K562 (cell line): ENCODE results near the gene CPZ. TPM values are rescaled to one million over a fixed set of nuclear protein-coding genes. Genes with fewer than 3 reads are reported as not detected.

Experiments
- CXXC5 ChIP-seq: fragments of 250-450 bp; sonication (Bioruptor Pico); IDR thresholded peaks from 2 replicates; pipeline ENCODE4 v1.8.0; 2022; ENCODE audit warnings: inconsistent platforms, mild to moderate bottlenecking, moderate library complexity
- FOXK1 ChIP-seq: sonication (generic); formaldehyde crosslinking; IDR thresholded peaks from 2 replicates; pipeline ENCODE4 v1.8.0; 2022; ENCODE audit warnings: missing genetic modification reagents, mild to moderate bottlenecking, borderline replicate concordance
- HMGN3 ChIP-seq: IDR thresholded peaks from 2 replicates; pipeline ENCODE4 v1.6.1; 2011; ENCODE audit warnings: borderline replicate concordance, low read depth, mild to moderate bottlenecking, mixed read lengths, low read length; ENCODE audit not compliant: insufficient read length; ENCODE audit errors: extremely low read depth
- JUND ChIP-seq, 2 experiments: IDR thresholded peaks; 2 replicates in 1 of 2; 3 replicates in 1 of 2; pipeline ENCODE4 v1.6.1; 2011; ENCODE audit warnings: borderline replicate concordance in 2 of 2, low read depth in 2 of 2, low read length in 2 of 2, improper control_type of control experiment in 1 of 2, missing biosample characterization in 1 of 2, missing genetic modification characterization in 1 of 2, missing genetic modification reagents in 1 of 2
- MYNN ChIP-seq, 2 experiments: sonication (generic); formaldehyde crosslinking in 1 of 2; IDR thresholded peaks; 2 replicates each; pipeline versions ENCODE4 v1.5.0 to v1.6.1; 2016 to 2020; ENCODE audit warnings: antibody characterized with exemption in 1 of 2, missing genetic modification reagents in 1 of 2
- SREBF1 ChIP-seq: fragments of 150-350 bp; IDR thresholded peaks from 2 replicates; pipeline ENCODE4 v1.6.1; 2014; ENCODE audit warnings: antibody characterized with exemption, low read depth, low read length, borderline replicate concordance
- ZNF263 ChIP-seq: sonication (generic); formaldehyde crosslinking; IDR thresholded peaks from 2 replicates; pipeline ENCODE4 v1.8.0; 2022; ENCODE audit warnings: mild to moderate bottlenecking, missing genetic modification reagents, borderline replicate concordance
- polyA plus RNA-seq, 8 experiments: library from polyadenylated mRNA; depleted of rRNA in 4 of 8; stranded (reverse) in 5 of 8; unstranded in 3 of 8; fragments of >200 nt; fragmentation: Nextera tagmentation in 2 of 8; fragmentation: Illumina TruSeq in 1 of 8; extraction: Ambion mirVana in 2 of 8; extraction: Trizol in 1 of 8; gene quantifications; 2 replicates each; pipeline versions ENCODE4 v1.2.1 to v1.2.3, GENCODE V29; 2011 to 2014; ENCODE audit warnings: inconsistent platforms in 1 of 8, missing spikeins in 1 of 8
- total RNA-seq, 7 experiments: library from RNA; depleted of rRNA in 6 of 7; stranded (reverse); fragments of >200 nt in 6 of 7; fragmentation: Illumina TruSeq in 2 of 7; extraction: Trizol in 2 of 7; gene quantifications; 2 replicates each; pipeline versions ENCODE4 v1.2.1 to v1.2.3, GENCODE V29; 2011 to 2021; ENCODE audit warnings: low replicate concordance in 1 of 7
- TF ChIP-seq, protein P1 (sequence below), 2 experiments: fragments of 450-650 bp; IDR thresholded peaks; 2 replicates each; pipeline ENCODE4 v1.6.1; 2018; ENCODE audit warnings: mild to moderate bottlenecking in 2 of 2, low read depth in 1 of 2; ENCODE audit not compliant: partially characterized antibody in 2 of 2
- TF ChIP-seq, protein P2 (sequence below): sonication (generic); formaldehyde crosslinking; IDR thresholded peaks from 2 replicates; pipeline ENCODE4 v1.8.0; 2022; ENCODE audit warnings: mild to moderate bottlenecking, missing genetic modification reagents, borderline replicate concordance
- TF ChIP-seq, protein P3 (sequence below), 2 experiments: fragments of 200-800 bp in 1 of 2; sonication (Bioruptor generic) in 1 of 2; sonication (generic) in 1 of 2; formaldehyde crosslinking in 1 of 2; IDR thresholded peaks in 1 of 2; conservative IDR thresholded peaks in 1 of 2; 2 replicates each; pipeline versions ENCODE4 v1.5.0 to v1.6.1; 2016 to 2020; ENCODE audit warnings: missing compliant biosample characterization in 1 of 2, missing genetic modification characterization in 1 of 2, missing genetic modification reagents in 1 of 2
- TF ChIP-seq, protein P4 (sequence below): sonication (generic); formaldehyde crosslinking; IDR thresholded peaks from 2 replicates; pipeline ENCODE4 v1.9.0; 2022; ENCODE audit warnings: mild to moderate bottlenecking, missing genetic modification reagents
- TF ChIP-seq, protein P5 (sequence below): sonication (generic); formaldehyde crosslinking; IDR thresholded peaks from 2 replicates; pipeline ENCODE4 v1.8.0; 2022; ENCODE audit warnings: missing genetic modification reagents, mild to moderate bottlenecking, moderate library complexity, borderline replicate concordance

The CPZ gene
- total and polyA plus RNA-seq, 9 of the 15 experiments (the other 6 are each of a cell fraction or from before 2014, with no cell fraction given) = 0.06 to 2.2 (median 1.2) TPM; not detected in 1

DNA sequence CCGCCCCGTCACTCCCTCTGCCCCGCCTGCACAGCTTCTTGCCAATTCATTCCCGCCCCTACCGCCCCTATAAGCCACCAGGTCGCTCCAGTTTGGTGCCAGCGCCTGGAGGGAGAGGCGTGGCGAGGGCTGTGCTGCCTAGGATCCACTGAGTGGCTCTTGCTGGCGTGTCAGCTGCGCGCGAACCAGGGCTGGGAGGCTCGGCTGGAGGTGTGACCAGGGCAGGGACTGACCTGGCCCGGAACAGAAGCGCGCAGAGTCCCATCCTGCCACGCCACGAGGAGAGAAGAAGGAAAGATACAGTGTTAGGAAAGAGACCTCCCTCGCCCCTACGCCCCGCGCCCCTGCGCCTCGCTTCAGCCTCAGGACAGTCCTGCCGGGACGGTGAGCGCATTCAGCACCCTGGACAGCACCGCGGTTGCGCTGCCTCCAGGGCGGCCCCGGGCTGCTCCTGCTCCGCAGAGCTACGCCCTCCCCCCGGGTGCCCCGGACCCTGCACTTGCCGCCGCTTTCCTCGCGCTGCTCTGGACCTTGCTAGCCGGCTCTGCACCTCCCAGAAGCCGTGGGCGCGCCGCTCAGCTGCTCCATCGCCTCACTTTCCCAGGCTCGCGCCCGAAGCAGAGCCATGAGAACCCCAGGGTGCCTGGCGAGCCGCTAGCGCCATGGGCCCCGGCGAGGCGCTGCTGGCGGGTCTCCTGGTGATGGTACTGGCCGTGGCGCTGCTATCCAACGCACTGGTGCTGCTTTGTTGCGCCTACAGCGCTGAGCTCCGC, 12.1 kb upstream of the CPZ start, which contains the start of gene GPR78 (continued):
- TF ChIP-seq, protein P1, sequence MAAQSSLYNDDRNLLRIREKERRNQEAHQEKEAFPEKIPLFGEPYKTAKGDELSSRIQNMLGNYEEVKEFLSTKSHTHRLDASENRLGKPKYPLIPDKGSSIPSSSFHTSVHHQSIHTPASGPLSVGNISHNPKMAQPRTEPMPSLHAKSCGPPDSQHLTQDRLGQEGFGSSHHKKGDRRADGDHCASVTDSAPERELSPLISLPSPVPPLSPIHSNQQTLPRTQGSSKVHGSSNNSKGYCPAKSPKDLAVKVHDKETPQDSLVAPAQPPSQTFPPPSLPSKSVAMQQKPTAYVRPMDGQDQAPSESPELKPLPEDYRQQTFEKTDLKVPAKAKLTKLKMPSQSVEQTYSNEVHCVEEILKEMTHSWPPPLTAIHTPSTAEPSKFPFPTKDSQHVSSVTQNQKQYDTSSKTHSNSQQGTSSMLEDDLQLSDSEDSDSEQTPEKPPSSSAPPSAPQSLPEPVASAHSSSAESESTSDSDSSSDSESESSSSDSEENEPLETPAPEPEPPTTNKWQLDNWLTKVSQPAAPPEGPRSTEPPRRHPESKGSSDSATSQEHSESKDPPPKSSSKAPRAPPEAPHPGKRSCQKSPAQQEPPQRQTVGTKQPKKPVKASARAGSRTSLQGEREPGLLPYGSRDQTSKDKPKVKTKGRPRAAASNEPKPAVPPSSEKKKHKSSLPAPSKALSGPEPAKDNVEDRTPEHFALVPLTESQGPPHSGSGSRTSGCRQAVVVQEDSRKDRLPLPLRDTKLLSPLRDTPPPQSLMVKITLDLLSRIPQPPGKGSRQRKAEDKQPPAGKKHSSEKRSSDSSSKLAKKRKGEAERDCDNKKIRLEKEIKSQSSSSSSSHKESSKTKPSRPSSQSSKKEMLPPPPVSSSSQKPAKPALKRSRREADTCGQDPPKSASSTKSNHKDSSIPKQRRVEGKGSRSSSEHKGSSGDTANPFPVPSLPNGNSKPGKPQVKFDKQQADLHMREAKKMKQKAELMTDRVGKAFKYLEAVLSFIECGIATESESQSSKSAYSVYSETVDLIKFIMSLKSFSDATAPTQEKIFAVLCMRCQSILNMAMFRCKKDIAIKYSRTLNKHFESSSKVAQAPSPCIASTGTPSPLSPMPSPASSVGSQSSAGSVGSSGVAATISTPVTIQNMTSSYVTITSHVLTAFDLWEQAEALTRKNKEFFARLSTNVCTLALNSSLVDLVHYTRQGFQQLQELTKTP (IDR thresholded peaks at IDR 0.05; ENCODE audit: low read depth in 1 of 2, partially characterized antibody in 2 of 2) = peak in 1 of 2 experiments; percentile 72
- TF ChIP-seq CXXC5 (CRISPR knock-in tag) (peak; percentile 61; the same call in 1 of the 2 replicates), HMGN3 (peak; percentile 22), SREBF1 (no peak), JUND (IDR thresholded peaks at IDR 0.05; ENCODE audit: borderline replicate concordance, low read depth, low read length) (peak; percentile 5; the same call in 1 of the 2 replicates), JUND (tag; IDR thresholded peaks at IDR 0.05; ENCODE audit: borderline replicate concordance, low read depth, low read length) (no peak), ZNF263 (CRISPR knock-in tag) (peak; percentile 48; the same call in 1 of the 2 replicates), MYNN (IDR thresholded peaks at IDR 0.05) (no peak), MYNN (CRISPR knock-in tag; IDR thresholded peaks at IDR 0.05) (peak; percentile 75), FOXK1 (CRISPR knock-in tag) (0 out of 2 replicates have a peak, but pooled peaks have one; percentile 25)
- TF ChIP-seq, protein P2, sequence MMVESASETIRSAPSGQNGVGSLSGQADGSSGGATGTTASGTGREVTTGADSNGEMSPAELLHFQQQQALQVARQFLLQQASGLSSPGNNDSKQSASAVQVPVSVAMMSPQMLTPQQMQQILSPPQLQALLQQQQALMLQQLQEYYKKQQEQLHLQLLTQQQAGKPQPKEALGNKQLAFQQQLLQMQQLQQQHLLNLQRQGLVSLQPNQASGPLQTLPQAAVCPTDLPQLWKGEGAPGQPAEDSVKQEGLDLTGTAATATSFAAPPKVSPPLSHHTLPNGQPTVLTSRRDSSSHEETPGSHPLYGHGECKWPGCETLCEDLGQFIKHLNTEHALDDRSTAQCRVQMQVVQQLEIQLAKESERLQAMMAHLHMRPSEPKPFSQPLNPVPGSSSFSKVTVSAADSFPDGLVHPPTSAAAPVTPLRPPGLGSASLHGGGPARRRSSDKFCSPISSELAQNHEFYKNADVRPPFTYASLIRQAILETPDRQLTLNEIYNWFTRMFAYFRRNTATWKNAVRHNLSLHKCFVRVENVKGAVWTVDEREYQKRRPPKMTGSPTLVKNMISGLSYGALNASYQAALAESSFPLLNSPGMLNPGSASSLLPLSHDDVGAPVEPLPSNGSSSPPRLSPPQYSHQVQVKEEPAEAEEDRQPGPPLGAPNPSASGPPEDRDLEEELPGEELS (CRISPR knock-in tag) = peak; percentile 66; the same call in 1 of the 2 replicates
- TF ChIP-seq, protein P3, sequence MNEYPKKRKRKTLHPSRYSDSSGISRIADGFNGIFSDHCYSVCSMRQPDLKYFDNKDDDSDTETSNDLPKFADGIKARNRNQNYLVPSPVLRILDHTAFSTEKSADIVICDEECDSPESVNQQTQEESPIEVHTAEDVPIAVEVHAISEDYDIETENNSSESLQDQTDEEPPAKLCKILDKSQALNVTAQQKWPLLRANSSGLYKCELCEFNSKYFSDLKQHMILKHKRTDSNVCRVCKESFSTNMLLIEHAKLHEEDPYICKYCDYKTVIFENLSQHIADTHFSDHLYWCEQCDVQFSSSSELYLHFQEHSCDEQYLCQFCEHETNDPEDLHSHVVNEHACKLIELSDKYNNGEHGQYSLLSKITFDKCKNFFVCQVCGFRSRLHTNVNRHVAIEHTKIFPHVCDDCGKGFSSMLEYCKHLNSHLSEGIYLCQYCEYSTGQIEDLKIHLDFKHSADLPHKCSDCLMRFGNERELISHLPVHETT (CRISPR knock-in tag; conservative IDR thresholded peaks at IDR 0.05 in 1 of 2, IDR thresholded peaks at IDR 0.05 in 1 of 2) = 0 out of 4 replicates have a peak, but pooled peaks of 1 of the 2 experiments have one; percentile 75
- TF ChIP-seq, protein P4, sequence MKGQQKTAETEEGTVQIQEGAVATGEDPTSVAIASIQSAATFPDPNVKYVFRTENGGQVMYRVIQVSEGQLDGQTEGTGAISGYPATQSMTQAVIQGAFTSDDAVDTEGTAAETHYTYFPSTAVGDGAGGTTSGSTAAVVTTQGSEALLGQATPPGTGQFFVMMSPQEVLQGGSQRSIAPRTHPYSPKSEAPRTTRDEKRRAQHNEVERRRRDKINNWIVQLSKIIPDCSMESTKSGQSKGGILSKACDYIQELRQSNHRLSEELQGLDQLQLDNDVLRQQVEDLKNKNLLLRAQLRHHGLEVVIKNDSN = 0 out of 2 replicates have a peak, but pooled peaks have one; percentile 12
- TF ChIP-seq, protein P5, sequence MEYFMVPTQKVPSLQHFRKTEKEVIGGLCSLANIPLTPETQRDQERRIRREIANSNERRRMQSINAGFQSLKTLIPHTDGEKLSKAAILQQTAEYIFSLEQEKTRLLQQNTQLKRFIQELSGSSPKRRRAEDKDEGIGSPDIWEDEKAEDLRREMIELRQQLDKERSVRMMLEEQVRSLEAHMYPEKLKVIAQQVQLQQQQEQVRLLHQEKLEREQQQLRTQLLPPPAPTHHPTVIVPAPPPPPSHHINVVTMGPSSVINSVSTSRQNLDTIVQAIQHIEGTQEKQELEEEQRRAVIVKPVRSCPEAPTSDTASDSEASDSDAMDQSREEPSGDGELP = peak; percentile 74
